H1 (cell line): ENCODE results near the gene EIF4E. TPM values are rescaled to one million over a fixed set of nuclear protein-coding genes. Genes with fewer than 3 reads are reported as not detected.

Source experiments
- BRCA1 ChIP-seq: IDR thresholded peaks from 2 replicates; pipeline ENCODE4 v1.6.1; 2012; ENCODE audit warnings: low read depth, low read length, improper control_type of control experiment
- KDM1A ChIP-seq: fragments of 200-600, 300-600 bp; sonication (generic); IDR thresholded peaks from 2 replicates; pipeline ENCODE4 v1.7.1; 2016; ENCODE audit warnings: mild to moderate bottlenecking, low read length, borderline replicate concordance
- KDM5A ChIP-seq: fragments of 200-600 bp; IDR thresholded peaks from 2 replicates; pipeline ENCODE4 v1.7.1; 2012; ENCODE audit warnings: mild to moderate bottlenecking, low read length, inconsistent platforms, mixed read lengths
- PHF8 ChIP-seq: fragments of 200-600 bp; sonication (generic); conservative IDR thresholded peaks from 2 replicates; pipeline ENCODE4 v1.7.1; 2012; ENCODE audit warnings: low read depth, mild to moderate bottlenecking, inconsistent platforms, low read length, moderate library complexity
- POLR2AphosphoS5 ChIP-seq: IDR thresholded peaks from 2 replicates; pipeline ENCODE4 v1.6.1; 2011; ENCODE audit warnings: low read depth, low read length
- RBBP5 ChIP-seq: IDR thresholded peaks from 2 replicates; pipeline ENCODE4 v1.7.1; 2012; ENCODE audit warnings: low read depth, mild to moderate bottlenecking, inconsistent platforms, low read length, moderate library complexity, borderline replicate concordance
- TEAD4 ChIP-seq: IDR thresholded peaks from 2 replicates; pipeline ENCODE4 v1.6.1; 2012; ENCODE audit warnings: low read depth, low read length, inconsistent platforms, mixed read lengths
- polyA plus RNA-seq, 7 experiments: library from polyadenylated mRNA; depleted of rRNA in 3 of 7; stranded (reverse) in 5 of 7; unstranded in 2 of 7; fragments of >200 nt in 5 of 7; fragments of 200-250 nt in 2 of 7; gene quantifications; 1 replicate in 5 of 7; 2 replicates in 1 of 7; 4 replicates in 1 of 7; pipeline versions ENCODE4 v1.2.1 to v1.2.3, GENCODE V29; 2011 to 2013; ENCODE audit warnings: missing spikeins in 2 of 7, mixed read lengths in 2 of 7
- total RNA-seq: library from RNA; stranded (reverse); fragmentation: NEBNext Ultra II Directional; extraction: Animal tissue kit (Norgen Biotek cat#: 25700); gene quantifications from 2 replicates; pipeline ENCODE4 v1.2.1, GENCODE V29; 2021
- TF ChIP-seq, protein P1 (sequence below): fragments of 300-600 bp; sonication (generic); IDR thresholded peaks from 2 replicates; pipeline ENCODE4 v1.7.1; 2012; ENCODE audit warnings: low read length, moderate library complexity, mild to moderate bottlenecking, inconsistent platforms; ENCODE audit not compliant: insufficient replicate concordance

Gene EIF4E
- total and polyA plus RNA-seq, 2 of the 8 experiments (the other 6 are each of a cell fraction or from before 2014, with no cell fraction given) = 59.6 to 185 TPM

- TF ChIP-seq, protein P1, sequence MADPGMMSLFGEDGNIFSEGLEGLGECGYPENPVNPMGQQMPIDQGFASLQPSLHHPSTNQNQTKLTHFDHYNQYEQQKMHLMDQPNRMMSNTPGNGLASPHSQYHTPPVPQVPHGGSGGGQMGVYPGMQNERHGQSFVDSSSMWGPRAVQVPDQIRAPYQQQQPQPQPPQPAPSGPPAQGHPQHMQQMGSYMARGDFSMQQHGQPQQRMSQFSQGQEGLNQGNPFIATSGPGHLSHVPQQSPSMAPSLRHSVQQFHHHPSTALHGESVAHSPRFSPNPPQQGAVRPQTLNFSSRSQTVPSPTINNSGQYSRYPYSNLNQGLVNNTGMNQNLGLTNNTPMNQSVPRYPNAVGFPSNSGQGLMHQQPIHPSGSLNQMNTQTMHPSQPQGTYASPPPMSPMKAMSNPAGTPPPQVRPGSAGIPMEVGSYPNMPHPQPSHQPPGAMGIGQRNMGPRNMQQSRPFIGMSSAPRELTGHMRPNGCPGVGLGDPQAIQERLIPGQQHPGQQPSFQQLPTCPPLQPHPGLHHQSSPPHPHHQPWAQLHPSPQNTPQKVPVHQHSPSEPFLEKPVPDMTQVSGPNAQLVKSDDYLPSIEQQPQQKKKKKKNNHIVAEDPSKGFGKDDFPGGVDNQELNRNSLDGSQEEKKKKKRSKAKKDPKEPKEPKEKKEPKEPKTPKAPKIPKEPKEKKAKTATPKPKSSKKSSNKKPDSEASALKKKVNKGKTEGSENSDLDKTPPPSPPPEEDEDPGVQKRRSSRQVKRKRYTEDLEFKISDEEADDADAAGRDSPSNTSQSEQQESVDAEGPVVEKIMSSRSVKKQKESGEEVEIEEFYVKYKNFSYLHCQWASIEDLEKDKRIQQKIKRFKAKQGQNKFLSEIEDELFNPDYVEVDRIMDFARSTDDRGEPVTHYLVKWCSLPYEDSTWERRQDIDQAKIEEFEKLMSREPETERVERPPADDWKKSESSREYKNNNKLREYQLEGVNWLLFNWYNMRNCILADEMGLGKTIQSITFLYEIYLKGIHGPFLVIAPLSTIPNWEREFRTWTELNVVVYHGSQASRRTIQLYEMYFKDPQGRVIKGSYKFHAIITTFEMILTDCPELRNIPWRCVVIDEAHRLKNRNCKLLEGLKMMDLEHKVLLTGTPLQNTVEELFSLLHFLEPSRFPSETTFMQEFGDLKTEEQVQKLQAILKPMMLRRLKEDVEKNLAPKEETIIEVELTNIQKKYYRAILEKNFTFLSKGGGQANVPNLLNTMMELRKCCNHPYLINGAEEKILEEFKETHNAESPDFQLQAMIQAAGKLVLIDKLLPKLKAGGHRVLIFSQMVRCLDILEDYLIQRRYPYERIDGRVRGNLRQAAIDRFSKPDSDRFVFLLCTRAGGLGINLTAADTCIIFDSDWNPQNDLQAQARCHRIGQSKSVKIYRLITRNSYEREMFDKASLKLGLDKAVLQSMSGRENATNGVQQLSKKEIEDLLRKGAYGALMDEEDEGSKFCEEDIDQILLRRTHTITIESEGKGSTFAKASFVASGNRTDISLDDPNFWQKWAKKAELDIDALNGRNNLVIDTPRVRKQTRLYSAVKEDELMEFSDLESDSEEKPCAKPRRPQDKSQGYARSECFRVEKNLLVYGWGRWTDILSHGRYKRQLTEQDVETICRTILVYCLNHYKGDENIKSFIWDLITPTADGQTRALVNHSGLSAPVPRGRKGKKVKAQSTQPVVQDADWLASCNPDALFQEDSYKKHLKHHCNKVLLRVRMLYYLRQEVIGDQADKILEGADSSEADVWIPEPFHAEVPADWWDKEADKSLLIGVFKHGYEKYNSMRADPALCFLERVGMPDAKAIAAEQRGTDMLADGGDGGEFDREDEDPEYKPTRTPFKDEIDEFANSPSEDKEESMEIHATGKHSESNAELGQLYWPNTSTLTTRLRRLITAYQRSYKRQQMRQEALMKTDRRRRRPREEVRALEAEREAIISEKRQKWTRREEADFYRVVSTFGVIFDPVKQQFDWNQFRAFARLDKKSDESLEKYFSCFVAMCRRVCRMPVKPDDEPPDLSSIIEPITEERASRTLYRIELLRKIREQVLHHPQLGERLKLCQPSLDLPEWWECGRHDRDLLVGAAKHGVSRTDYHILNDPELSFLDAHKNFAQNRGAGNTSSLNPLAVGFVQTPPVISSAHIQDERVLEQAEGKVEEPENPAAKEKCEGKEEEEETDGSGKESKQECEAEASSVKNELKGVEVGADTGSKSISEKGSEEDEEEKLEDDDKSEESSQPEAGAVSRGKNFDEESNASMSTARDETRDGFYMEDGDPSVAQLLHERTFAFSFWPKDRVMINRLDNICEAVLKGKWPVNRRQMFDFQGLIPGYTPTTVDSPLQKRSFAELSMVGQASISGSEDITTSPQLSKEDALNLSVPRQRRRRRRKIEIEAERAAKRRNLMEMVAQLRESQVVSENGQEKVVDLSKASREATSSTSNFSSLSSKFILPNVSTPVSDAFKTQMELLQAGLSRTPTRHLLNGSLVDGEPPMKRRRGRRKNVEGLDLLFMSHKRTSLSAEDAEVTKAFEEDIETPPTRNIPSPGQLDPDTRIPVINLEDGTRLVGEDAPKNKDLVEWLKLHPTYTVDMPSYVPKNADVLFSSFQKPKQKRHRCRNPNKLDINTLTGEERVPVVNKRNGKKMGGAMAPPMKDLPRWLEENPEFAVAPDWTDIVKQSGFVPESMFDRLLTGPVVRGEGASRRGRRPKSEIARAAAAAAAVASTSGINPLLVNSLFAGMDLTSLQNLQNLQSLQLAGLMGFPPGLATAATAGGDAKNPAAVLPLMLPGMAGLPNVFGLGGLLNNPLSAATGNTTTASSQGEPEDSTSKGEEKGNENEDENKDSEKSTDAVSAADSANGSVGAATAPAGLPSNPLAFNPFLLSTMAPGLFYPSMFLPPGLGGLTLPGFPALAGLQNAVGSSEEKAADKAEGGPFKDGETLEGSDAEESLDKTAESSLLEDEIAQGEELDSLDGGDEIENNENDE = no peak
- TF ChIP-seq KDM1A (no peak), POLR2AphosphoS5 (no peak), KDM5A (no peak), TEAD4 (no peak), PHF8 (no peak), RBBP5 (no peak), BRCA1 (no peak)
- TF ChIP-seq, all 59 proteins: peak for 0
Observed at GRCh38 chr4:98946359-98946758, 17.4 kb upstream of the EIF4E start (continued).
